ENCODE measurements around the gene LYG1.
A peak's percentile ranks its signal among the peaks of the same experiment; 100 is the strongest.
"Not testable (repeated sequence)": the region's sequence is repeated elsewhere in the genome, so short reads cannot be mapped to it uniquely, and the experiment has no call there.

LYG1 gene

GRCh38 chr2:99301097-99301496, at the start of gene LYG1:
TSS of gene LYG1 (minus strand) at chr2:99301197. CDS start at chr2:99295670, 5,527 bp downstream.
- H3K27me3 ChIP-seq (ENCODE audit: control insufficient read depth, insufficient read depth, low read length); H3K36me3 ChIP-seq (ENCODE audit: control insufficient read depth, insufficient read depth, low read length); H3K9me3 ChIP-seq (ENCODE audit: control insufficient read depth, insufficient read depth, low read length); H3K4me1 ChIP-seq (ENCODE audit: control insufficient read depth, insufficient read depth, low read length); H3K27ac ChIP-seq (ENCODE audit: low read depth, low read length); H3K9ac ChIP-seq (ENCODE audit: low read depth, low read length); H3K4me3 ChIP-seq (ENCODE audit: low read depth, low read length): not testable (repeated sequence)

GRCh38 chr2:99350194-99350593, 49.2 kb upstream of the LYG1 start:
- Histone ChIP-seq H3K27ac (ENCODE audit: low read depth, low read length) (no peak overlapping the region), H3K9ac (ENCODE audit: low read depth, low read length) (no peak overlapping the region), H3K4me3 (ENCODE audit: low read depth, low read length) (no peak overlapping the region), H3K36me3 (ENCODE audit: control insufficient read depth, insufficient read depth, low read length) (no peaks in the 10 kb centered on the region), H3K27me3 (ENCODE audit: control insufficient read depth, insufficient read depth, low read length) (no peaks in the 10 kb centered on the region), H3K4me1 (ENCODE audit: control insufficient read depth, insufficient read depth, low read length) (no peaks in the 10 kb centered on the region), H3K9me3 (ENCODE audit: control insufficient read depth, insufficient read depth, low read length) (no peaks in the 10 kb centered on the region)

GRCh38 chr2:99348173-99348572, 47.2 kb upstream of the LYG1 start:
- no peaks in the 10 kb centered on the region for H3K4me1 ChIP-seq (ENCODE audit: control insufficient read depth, insufficient read depth, low read length)
- H3K9me3 ChIP-seq (ENCODE audit: control insufficient read depth, insufficient read depth, low read length), result no peaks in the 10 kb centered on the region
- no peaks in the 10 kb centered on the region for H3K36me3 ChIP-seq (ENCODE audit: control insufficient read depth, insufficient read depth, low read length)
- no peaks in the 10 kb centered on the region for H3K27me3 ChIP-seq (ENCODE audit: control insufficient read depth, insufficient read depth, low read length)
- H3K27ac ChIP-seq (ENCODE audit: low read depth, low read length), result no peak overlapping the region
- no peak overlapping the region for H3K4me3 ChIP-seq (ENCODE audit: low read depth, low read length)
- no peak overlapping the region for H3K9ac ChIP-seq (ENCODE audit: low read depth, low read length)

GRCh38 chr2:99346218-99346617, 45.2 kb upstream of the LYG1 start:
- Histone ChIP-seq H3K4me1 (ENCODE audit: control insufficient read depth, insufficient read depth, low read length) (no peaks in the 10 kb centered on the region), H3K27ac (ENCODE audit: low read depth, low read length) (no peak overlapping the region), H3K36me3 (ENCODE audit: control insufficient read depth, insufficient read depth, low read length) (no peaks in the 10 kb centered on the region), H3K4me3 (ENCODE audit: low read depth, low read length) (no peak overlapping the region), H3K27me3 (ENCODE audit: control insufficient read depth, insufficient read depth, low read length) (no peaks in the 10 kb centered on the region), H3K9me3 (ENCODE audit: control insufficient read depth, insufficient read depth, low read length) (no peaks in the 10 kb centered on the region), H3K9ac (ENCODE audit: low read depth, low read length) (no peak overlapping the region)

- H3K4me3 ChIP-seq (ENCODE audit: low read depth, low read length); H3K9me3 ChIP-seq (ENCODE audit: control insufficient read depth, insufficient read depth, low read length); H3K4me1 ChIP-seq (ENCODE audit: control insufficient read depth, insufficient read depth, low read length); H3K36me3 ChIP-seq (ENCODE audit: control insufficient read depth, insufficient read depth, low read length); H3K9ac ChIP-seq (ENCODE audit: low read depth, low read length); H3K27me3 ChIP-seq (ENCODE audit: control insufficient read depth, insufficient read depth, low read length); H3K27ac ChIP-seq (ENCODE audit: low read depth, low read length): not testable (repeated sequence)
Measured at GRCh38 chr2:99345446-99345845, 44.4 kb upstream of the LYG1 start.

- no peak overlapping the region for H3K27ac ChIP-seq (ENCODE audit: low read depth, low read length)
- no peaks in the 10 kb centered on the region for H3K36me3 ChIP-seq (ENCODE audit: control insufficient read depth, insufficient read depth, low read length)
- H3K4me3 ChIP-seq (ENCODE audit: low read depth, low read length), result no peak overlapping the region
- no peak overlapping the region for H3K9ac ChIP-seq (ENCODE audit: low read depth, low read length)
- no peaks in the 10 kb centered on the region for H3K4me1 ChIP-seq (ENCODE audit: control insufficient read depth, insufficient read depth, low read length)
- H3K9me3 ChIP-seq (ENCODE audit: control insufficient read depth, insufficient read depth, low read length), result no peaks in the 10 kb centered on the region
- H3K27me3 ChIP-seq (ENCODE audit: control insufficient read depth, insufficient read depth, low read length), result no peaks in the 10 kb centered on the region
Measured at GRCh38 chr2:99342536-99342935, 41.5 kb upstream of the LYG1 start.

- Histone ChIP-seq H3K9ac (ENCODE audit: low read depth, low read length) (no peak overlapping the region), H3K36me3 (ENCODE audit: control insufficient read depth, insufficient read depth, low read length) (no peaks in the 10 kb centered on the region), H3K4me1 (ENCODE audit: control insufficient read depth, insufficient read depth, low read length) (no peaks in the 10 kb centered on the region), H3K4me3 (ENCODE audit: low read depth, low read length) (no peak overlapping the region), H3K9me3 (ENCODE audit: control insufficient read depth, insufficient read depth, low read length) (no peaks in the 10 kb centered on the region), H3K27me3 (ENCODE audit: control insufficient read depth, insufficient read depth, low read length) (no peaks in the 10 kb centered on the region), H3K27ac (ENCODE audit: low read depth, low read length) (no peak overlapping the region)
Measured at GRCh38 chr2:99340669-99341236, 39.8 kb upstream of the LYG1 start.

GRCh38 chr2:99338029-99338585, 37.1 kb upstream of the LYG1 start:
- H3K4me1 ChIP-seq (ENCODE audit: control insufficient read depth, insufficient read depth, low read length), result no peaks in the 10 kb centered on the region
- H3K9ac ChIP-seq (ENCODE audit: low read depth, low read length), result peak overlapping the region; percentile 66
- peaks cover under 1% of the 10 kb centered on the region; the same call in 1 of the 2 replicates for H3K36me3 ChIP-seq (ENCODE audit: control insufficient read depth, insufficient read depth, low read length)
- H3K27ac ChIP-seq (ENCODE audit: low read depth, low read length), result no peak overlapping the region
- peak overlapping the region; percentile 93 for H3K4me3 ChIP-seq (ENCODE audit: low read depth, low read length)
- no peaks in the 10 kb centered on the region for H3K27me3 ChIP-seq (ENCODE audit: control insufficient read depth, insufficient read depth, low read length)
- H3K9me3 ChIP-seq (ENCODE audit: control insufficient read depth, insufficient read depth, low read length), result no peaks in the 10 kb centered on the region

- Histone ChIP-seq H3K9me3 (ENCODE audit: control insufficient read depth, insufficient read depth, low read length) (no peaks in the 10 kb centered on the region), H3K4me1 (ENCODE audit: control insufficient read depth, insufficient read depth, low read length) (no peaks in the 10 kb centered on the region), H3K27me3 (ENCODE audit: control insufficient read depth, insufficient read depth, low read length) (no peaks in the 10 kb centered on the region)
Measured at GRCh38 chr2:99337113-99338028, 36.4 kb upstream of the LYG1 start, which contains the start of gene EIF5B. TSS of gene EIF5B (plus strand) at chr2:99337389. CDS start at chr2:99337555, 166 bp downstream.

GRCh38 chr2:99336804-99337112, 35.8 kb upstream of the LYG1 start:
- Histone ChIP-seq H3K9ac (ENCODE audit: low read depth, low read length) (no peak overlapping the region), H3K4me1 (ENCODE audit: control insufficient read depth, insufficient read depth, low read length) (no peaks in the 10 kb centered on the region), H3K4me3 (ENCODE audit: low read depth, low read length) (peak overlapping the region; percentile 93), H3K9me3 (ENCODE audit: control insufficient read depth, insufficient read depth, low read length) (no peaks in the 10 kb centered on the region), H3K27ac (ENCODE audit: low read depth, low read length) (peak overlapping the region; percentile 30), H3K27me3 (ENCODE audit: control insufficient read depth, insufficient read depth, low read length) (no peaks in the 10 kb centered on the region), H3K36me3 (ENCODE audit: control insufficient read depth, insufficient read depth, low read length) (peaks cover 14% of the 10 kb centered on the region)

More at GRCh38 chr2:99337113-99338028, 36.4 kb upstream of the LYG1 start, which contains the start of gene EIF5B:
- H3K4me3 ChIP-seq (ENCODE audit: low read depth, low read length), result peak within 1 kb of the TSS; percentile 93
- peaks cover 8% of the 10 kb centered on the region for H3K36me3 ChIP-seq (ENCODE audit: control insufficient read depth, insufficient read depth, low read length)
- H3K9ac ChIP-seq (ENCODE audit: low read depth, low read length), result peak within 1 kb of the TSS; percentile 66
- H3K27ac ChIP-seq (ENCODE audit: low read depth, low read length), result peak within 1 kb of the TSS; percentile 89

Data from HUES48 (cell line).